GM12878 (cell line): ENCODE data around the gene MAP4K1.

Experiments
- ATF7 ChIP-seq: fragments of 450-650 bp; IDR thresholded peaks from 2 replicates; pipeline ENCODE4 v1.6.1; 2016; ENCODE audit warnings: low read depth, mild to moderate bottlenecking
- CTCF ChIP-seq, 3 experiments: IDR thresholded peaks in 2 of 3; conservative IDR thresholded peaks in 1 of 3; 2 replicates each; pipeline ENCODE4 v1.5.1; 2011; ENCODE audit warnings: low read depth in 3 of 3, low read length in 3 of 3, mild to moderate bottlenecking in 3 of 3, control low read depth in 2 of 3, moderate library complexity in 2 of 3, inconsistent platforms in 1 of 3, mixed read lengths in 1 of 3; ENCODE audit not compliant: control insufficient read depth in 2 of 3, insufficient read depth in 1 of 3; ENCODE audit errors: extremely low read depth in 1 of 3
- EZH2 ChIP-seq: IDR thresholded peaks from 2 replicates; pipeline ENCODE4 v1.6.1; 2012; ENCODE audit warnings: low read depth, mild to moderate bottlenecking, control low read depth, inconsistent platforms, low read length, borderline replicate concordance; ENCODE audit not compliant: control insufficient read depth
- JUND ChIP-seq: IDR thresholded peaks from 2 replicates; pipeline ENCODE4 v1.6.1; 2012; ENCODE audit warnings: low read depth, mild to moderate bottlenecking, low read length, improper control_type of control experiment, moderate library complexity
- NFXL1 ChIP-seq: fragments of 450-650 bp; IDR thresholded peaks from 2 replicates; pipeline ENCODE4 v1.6.1; 2017; ENCODE audit warnings: antibody characterized with exemption, mild to moderate bottlenecking, borderline replicate concordance
- SPI1 ChIP-seq: IDR thresholded peaks from 2 replicates; pipeline ENCODE4 v1.6.1; 2011; ENCODE audit warnings: low read depth, mild to moderate bottlenecking, low read length, moderate library complexity, borderline replicate concordance; ENCODE audit not compliant: insufficient read depth
- TAF1 ChIP-seq: IDR thresholded peaks from 2 replicates; pipeline ENCODE4 v1.6.1; 2011; ENCODE audit warnings: mild to moderate bottlenecking, low read depth, low read length, borderline replicate concordance
- TCF12 ChIP-seq: IDR thresholded peaks from 2 replicates; pipeline ENCODE4 v1.6.1; 2011; ENCODE audit warnings: low read depth, mild to moderate bottlenecking, low read length
- ZBTB33 ChIP-seq: fragments of 450-650 bp; IDR thresholded peaks from 2 replicates; pipeline ENCODE4 v1.6.1; 2017; ENCODE audit warnings: mild to moderate bottlenecking

GRCh38 chr19:38555200-38555599 lies 62.6 kb downstream of the MAP4K1 start:
- no peak for TF ChIP-seq TCF12
- TF ChIP-seq CTCF (IDR thresholded peaks at IDR 0.05 in 2 of 3, conservative IDR thresholded peaks at IDR 0.05 in 1 of 3; ENCODE audit: control insufficient read depth in 2 of 3, extremely low read depth in 1 of 3, insufficient read depth in 1 of 3, low read depth in 3 of 3, low read length in 3 of 3), result no peak
- TF ChIP-seq TAF1, result no peak
- TF ChIP-seq ZBTB33, result no peak
- TF ChIP-seq NFXL1, result no peak
- no peak for TF ChIP-seq JUND
- TF ChIP-seq SPI1, result no peak
- TF ChIP-seq ATF7, result peak; percentile 52; the same call in 1 of the 2 replicates
- TF ChIP-seq EZH2, result no peak
